ENCODE data around the gene NCKAP5.

The NCKAP5 gene

GRCh38 chr2:133304344-133304743 lies 263.9 kb downstream of the NCKAP5 start:
- TF ChIP-seq CREB1 (IDR thresholded peaks at IDR 0.05; ENCODE audit: low read depth) (no peak), NFIC (IDR thresholded peaks at IDR 0.05) (no peak), CEBPB (IDR thresholded peaks at IDR 0.05) (no peak), FOXM1 (IDR thresholded peaks at IDR 0.05; ENCODE audit: borderline replicate concordance, low read depth) (no peak), REST (IDR thresholded peaks at IDR 0.05; ENCODE audit: low read depth) (no peak), USF1 (IDR thresholded peaks at IDR 0.05) (no peak), RAD21 (IDR thresholded peaks at IDR 0.05; ENCODE audit: low read depth) (no peak), EGR1 (IDR thresholded peaks at IDR 0.05) (no peak), TCF12 (IDR thresholded peaks at IDR 0.05; ENCODE audit: low read depth) (no peak), EP300 (IDR thresholded peaks at IDR 0.05; ENCODE audit: borderline replicate concordance) (no peak)

GRCh38 chr2:133303150-133303549 lies 265.1 kb downstream of the NCKAP5 start:
- TF ChIP-seq ZBTB7A (IDR thresholded peaks at IDR 0.05; ENCODE audit: low read depth) (no peak), TAF1 (IDR thresholded peaks at IDR 0.05; ENCODE audit: low read depth) (no peak), YY1 (IDR thresholded peaks at IDR 0.05; ENCODE audit: low read depth) (no peak), MAX (IDR thresholded peaks at IDR 0.05) (no peak), REST (IDR thresholded peaks at IDR 0.05; ENCODE audit: low read depth) (no peak), EGR1 (IDR thresholded peaks at IDR 0.05) (no peak), FOXM1 (IDR thresholded peaks at IDR 0.05; ENCODE audit: borderline replicate concordance, low read depth) (no peak), RAD21 (IDR thresholded peaks at IDR 0.05; ENCODE audit: low read depth) (no peak), EP300 (IDR thresholded peaks at IDR 0.05; ENCODE audit: borderline replicate concordance) (no peak), TCF12 (IDR thresholded peaks at IDR 0.05; ENCODE audit: low read depth) (no peak), CREB1 (IDR thresholded peaks at IDR 0.05; ENCODE audit: low read depth) (no peak), NFIC (IDR thresholded peaks at IDR 0.05) (no peak), CEBPB (IDR thresholded peaks at IDR 0.05) (no peak), USF1 (IDR thresholded peaks at IDR 0.05) (no peak), TEAD4 (IDR thresholded peaks at IDR 0.05) (no peak)

- TF ChIP-seq RAD21 (IDR thresholded peaks at IDR 0.05; ENCODE audit: low read depth) (no peak), EGR1 (IDR thresholded peaks at IDR 0.05) (no peak), TEAD4 (IDR thresholded peaks at IDR 0.05) (no peak), TAF1 (IDR thresholded peaks at IDR 0.05; ENCODE audit: low read depth) (no peak), NFIC (IDR thresholded peaks at IDR 0.05) (no peak), CREB1 (IDR thresholded peaks at IDR 0.05; ENCODE audit: low read depth) (no peak), USF1 (IDR thresholded peaks at IDR 0.05) (no peak), MAX (IDR thresholded peaks at IDR 0.05) (no peak), CEBPB (IDR thresholded peaks at IDR 0.05) (no peak), FOXM1 (IDR thresholded peaks at IDR 0.05; ENCODE audit: borderline replicate concordance, low read depth) (no peak), REST (IDR thresholded peaks at IDR 0.05; ENCODE audit: low read depth) (no peak), ZBTB7A (IDR thresholded peaks at IDR 0.05; ENCODE audit: low read depth) (no peak), YY1 (IDR thresholded peaks at IDR 0.05; ENCODE audit: low read depth) (no peak), TCF12 (IDR thresholded peaks at IDR 0.05; ENCODE audit: low read depth) (no peak), EP300 (IDR thresholded peaks at IDR 0.05; ENCODE audit: borderline replicate concordance) (no peak)
These were observed 271.9 kb downstream of the NCKAP5 start for GRCh38 chr2:133296401-133296800.
